HG02840 (cell line): ENCODE data around the gene IRF9.

Source experiments
- ATAC-seq: cut with Tn5 transposase; IDR thresholded peaks from one replicate; pipeline ENCODE4 v1.9.1; 2021; ENCODE audit warnings: mild to moderate bottlenecking, moderate library complexity, moderate number of reproducible peaks; ENCODE audit not compliant: unreplicated experiment, low FRiP score

IRF9 gene

DNA sequence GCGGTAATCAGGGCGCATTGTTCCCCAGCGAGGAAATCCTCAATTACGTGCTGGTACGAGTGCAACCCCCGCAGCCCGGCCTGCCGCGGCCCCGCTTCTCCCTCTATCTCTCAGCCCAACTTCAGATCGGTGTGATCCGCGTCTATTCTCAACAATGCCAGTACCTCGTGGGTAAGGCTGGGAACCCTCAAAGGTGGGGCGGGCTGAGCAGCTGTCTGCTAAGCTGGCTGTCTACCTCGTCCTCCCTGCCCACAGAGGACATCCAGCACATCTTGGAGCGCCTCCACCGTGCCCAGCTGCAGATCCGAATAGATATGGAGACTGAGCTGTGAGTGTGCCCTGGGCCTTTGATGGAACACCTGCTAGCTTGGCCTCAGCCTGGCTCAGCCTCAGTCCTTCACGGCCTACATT, 11.8 kb downstream of the IRF9 start:
- no peak for ATAC-seq

DNA sequence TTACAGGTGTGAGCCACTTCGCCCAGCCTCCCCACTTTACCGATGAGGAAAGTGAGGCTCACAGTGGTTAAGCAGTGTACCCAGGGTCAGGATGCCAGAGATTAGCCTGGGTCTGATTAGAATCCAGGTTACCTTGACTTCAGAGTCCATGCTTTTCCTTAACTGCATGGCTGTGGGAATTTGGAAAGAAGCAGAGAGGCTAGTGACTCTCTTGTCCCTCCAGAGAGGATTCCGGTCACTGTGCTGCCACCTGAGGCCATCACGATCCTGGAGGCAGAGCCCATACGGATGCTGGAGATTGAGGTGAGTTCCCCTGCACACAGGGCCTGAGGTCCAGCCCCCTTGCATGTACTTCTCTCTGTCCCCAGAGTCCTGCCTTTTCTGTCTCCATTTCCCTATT, 15.5 kb downstream of the IRF9 start:
- no peak for ATAC-seq

DNA sequence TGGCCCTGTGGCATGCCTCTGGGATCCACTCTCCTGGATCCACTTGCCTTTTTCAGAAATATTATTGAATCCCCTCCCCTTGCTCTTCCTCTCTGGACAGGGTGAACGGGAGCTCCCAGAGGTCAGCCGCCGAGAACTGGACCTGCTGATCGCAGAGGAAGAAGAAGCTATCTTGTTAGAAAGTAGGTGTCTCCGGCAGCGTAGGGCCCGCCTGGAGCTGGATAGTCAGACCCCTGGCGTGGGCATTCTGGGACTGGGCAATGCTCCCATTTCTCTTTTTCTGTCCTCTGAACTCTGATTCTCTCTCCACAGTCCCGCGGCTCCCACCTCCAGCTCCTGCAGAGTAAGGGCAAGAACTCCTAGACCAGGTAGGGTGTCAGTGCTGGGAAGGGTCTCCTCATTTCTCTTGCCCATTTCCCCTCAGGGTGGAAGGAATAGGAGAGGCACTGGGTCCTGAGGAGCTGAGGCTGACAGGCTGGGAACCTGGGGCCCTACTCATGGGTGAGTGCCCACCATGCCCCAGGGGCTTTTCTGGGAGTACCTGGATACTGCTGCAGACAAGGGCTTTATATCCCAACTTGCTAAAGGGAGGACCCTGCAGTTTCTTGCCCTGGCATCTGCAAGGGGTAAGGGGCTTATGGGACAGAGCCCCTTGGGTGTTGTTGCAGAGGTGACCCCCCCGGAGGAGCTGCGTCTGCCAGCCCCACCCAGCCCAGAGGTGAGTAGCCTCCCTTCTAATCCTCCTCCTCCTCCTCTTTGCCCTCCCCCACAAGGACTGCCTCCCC, 16.2 kb downstream of the IRF9 start:
- no peak for ATAC-seq

DNA sequence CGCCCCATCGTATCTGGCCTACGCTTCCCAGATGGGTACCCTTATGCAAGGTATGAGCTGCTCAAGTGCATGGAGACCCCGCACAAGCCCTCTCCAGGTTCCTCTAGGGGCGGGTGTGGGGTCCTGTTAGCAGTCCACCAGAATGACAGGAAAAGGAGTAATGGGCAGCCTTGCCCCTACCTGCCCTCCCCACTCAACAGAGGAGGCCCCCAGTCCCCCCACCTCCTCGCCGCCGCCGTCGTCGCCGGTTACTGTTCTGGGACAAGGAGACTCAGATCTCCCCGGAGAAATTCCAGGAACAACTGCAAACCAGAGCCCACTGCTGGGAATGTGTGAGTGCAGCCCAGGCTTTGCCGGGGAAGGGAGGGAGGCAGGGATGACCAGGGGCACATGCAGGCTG, 16.8 kb downstream of the IRF9 start:
- ATAC-seq, result no peak

DNA sequence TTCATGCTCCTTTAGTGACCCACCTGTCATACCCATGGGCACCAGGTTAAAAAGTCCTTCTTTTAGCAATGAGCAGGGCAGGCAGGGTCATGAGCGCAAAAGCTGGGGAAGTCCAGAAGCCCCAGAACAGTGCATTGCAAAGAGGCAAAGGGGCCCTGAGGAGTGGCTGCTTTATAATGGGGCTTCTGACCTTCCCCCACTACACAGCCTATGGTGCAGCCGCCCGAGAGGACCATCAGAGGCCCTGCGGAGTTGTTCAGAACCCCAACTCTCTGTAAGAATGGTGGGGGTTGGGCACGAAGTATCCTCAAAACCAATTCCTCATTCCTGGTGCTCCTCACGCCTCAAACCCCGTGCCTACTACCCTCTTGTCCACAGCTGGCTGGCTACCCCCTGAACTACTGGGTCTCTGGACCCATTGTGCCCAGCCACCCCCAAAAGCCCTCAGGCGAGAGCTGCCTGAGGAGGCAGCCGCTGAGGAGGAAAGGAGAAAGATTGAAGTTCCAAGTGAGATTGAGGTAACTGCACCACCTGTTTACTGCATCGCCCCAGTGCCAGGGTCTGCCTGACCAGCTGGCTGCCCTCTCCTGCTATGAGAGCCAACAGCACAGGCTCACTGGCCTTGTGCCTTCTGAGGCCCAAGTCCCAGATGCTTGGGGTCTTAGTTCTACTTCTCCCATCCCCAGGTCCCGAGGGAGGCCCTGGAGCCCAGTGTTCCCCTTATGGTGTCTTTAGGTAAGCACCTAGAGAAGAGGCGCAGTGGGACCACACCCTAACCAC, 17.5 kb downstream of the IRF9 start:
- ATAC-seq, result no peak

DNA sequence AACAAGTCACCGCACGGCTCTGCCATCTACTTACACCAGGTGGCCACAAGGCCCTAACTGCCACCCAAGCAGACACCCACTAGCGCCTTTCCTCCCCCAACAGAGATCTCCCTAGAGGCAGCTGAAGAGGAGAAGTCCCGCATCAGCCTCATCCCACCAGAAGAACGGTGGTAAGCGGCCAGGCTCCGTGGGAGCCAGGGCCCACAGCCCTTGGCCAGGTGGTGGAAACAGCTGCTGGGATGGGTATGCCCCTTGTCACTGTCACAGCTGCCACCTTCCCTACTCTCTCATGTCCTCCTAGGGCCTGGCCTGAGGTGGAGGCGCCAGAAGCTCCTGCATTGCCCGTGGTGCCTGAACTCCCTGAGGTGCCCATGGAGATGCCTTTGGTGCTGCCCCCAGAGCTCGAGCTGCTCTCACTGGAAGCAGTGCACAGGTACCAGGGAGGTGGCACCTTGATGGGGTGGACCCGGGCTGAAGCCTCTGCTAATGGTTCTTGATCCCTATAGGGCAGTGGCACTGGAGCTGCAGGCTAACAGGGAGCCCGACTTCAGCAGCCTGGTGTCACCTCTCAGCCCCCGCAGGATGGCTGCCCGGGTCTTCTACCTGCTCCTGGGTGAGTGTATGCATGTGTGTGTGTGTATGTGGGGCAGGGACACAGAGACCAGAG, 18.4 kb downstream of the IRF9 start:
- ATAC-seq, result no peak

DNA sequence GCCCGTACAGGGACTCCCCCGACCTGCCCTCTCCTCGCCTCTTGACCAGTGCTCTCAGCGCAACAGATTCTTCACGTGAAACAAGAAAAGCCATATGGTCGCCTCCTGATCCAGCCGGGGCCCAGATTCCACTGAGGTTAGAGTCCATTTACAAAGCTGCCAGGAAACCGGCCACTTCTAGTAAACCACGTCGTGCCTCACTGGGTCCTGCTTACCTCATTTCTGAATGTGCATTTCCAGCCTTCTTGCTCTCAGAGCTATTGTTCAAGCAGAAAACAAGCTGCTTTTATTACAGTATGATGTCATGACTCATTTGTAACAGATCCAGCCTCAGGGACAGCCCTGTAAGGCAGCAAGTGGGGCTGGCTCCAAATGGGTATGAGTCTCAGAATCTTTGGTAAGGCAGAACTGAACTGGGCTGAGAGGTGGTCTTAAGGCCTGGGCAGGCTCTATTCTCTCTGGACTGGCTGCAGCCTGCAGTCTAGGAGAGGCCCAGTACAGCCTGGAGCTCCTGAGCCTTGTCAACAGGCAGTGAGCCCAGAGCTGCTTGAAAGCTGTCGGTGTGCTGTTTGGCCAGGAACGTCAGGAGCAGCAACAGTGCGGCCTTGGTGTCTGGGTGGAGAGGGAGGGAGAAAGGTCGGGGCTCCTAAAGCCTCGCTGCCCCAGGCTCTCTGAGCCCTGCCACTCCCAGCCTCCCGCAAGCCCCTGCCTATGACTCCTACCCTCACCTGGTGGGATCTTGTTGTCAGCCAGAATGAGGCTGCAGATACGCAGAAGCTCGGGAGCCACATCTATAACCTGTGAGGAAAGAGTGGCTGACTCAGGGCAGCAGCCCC, 19.1 kb downstream of the IRF9 start:
- no peak for ATAC-seq

DNA sequence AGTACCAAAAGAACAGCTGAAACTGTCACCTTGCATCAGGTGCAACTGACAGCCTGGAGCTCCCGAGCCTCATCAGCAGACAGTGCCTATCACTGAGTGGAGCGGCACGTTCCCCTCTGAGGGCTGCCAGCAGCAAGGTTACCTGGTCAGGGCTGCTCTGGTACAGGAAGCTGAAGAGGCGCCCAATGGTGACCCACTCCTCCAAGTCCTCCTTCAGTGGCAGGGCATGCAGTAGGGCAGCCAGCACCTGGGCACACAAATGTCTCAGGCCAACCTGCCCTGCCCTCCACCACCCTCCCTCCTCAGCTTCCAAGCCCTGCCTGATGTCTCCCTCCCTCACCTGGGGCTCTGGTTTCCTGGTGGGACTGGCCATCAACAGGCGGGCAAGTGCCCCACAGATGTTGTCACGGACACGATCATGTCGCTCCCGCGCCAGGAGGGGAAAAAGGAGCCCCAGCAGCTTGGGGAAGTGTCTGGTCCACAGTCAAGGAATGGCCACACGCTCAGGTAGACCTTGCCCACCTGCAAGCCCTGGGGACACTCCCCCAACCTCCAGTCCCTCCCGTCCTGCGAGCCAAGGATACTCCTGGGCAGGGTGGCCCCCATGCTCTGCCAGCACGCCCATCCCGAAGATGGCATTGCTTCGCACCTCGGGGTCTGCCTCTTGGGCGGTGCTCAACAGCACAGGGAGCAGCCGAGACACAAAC, 20.5 kb downstream of the IRF9 start:
- no peak for ATAC-seq

DNA sequence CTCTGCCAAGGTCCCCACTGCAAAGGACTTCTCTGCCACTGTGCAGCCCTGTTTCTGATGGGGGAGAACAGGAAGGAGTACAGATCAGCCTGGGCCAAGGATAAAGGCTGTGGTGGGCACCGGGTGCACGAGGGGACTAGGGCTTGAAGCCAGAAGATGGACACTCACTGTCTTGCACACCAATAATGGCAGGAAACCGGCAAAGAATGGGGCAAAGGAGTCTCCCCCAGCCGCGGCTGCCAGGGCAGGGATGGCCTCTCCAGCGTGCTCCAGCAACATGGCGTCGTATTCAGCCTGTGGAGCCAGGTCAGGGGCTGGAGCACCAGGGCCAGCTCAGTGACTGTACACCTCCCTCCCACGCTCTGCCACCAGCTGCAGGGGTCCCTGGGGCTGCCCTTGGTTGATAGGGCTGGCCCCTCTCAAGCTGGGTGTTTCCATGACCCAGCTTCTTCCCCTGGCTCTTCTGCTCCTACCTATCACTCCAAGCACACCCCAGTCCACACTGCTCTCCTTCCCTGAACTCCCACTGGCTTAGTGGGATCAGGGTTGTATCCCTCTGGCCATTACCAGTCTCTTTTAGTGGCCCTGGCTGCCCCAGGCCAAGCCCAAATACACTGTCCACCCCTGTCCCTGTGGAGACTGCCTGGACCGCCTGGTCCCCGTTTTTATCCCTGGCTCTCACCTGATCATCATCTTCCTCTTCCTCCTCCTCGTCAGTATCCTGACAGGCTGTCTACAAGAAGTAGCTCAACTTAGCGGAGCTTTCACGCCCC, 21.2 kb downstream of the IRF9 start:
- no peak for ATAC-seq

DNA sequence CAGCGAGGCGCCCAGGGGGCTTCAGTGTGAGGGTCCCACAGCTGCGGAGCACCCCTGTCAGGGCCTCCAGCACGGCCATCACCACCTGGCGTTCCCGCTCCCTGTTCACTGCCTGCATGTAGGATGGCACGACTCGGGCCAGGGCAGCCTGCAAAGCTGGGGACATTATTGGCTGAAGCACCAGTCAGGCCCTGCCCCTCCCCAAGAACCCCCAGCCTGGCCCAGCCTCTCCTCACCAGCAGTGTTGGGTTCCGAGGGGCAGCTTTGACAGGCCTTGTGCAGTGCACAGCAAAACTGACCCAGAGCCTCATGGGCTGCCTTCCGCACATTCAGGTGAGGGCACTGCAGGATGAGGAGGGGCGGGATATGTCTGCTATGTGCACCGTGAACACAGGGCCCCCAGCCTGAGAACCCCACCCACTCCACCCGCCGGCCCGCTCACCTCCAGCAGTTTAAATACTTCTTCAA, 22.0 kb downstream of the IRF9 start:
- ATAC-seq, result no peak

DNA sequence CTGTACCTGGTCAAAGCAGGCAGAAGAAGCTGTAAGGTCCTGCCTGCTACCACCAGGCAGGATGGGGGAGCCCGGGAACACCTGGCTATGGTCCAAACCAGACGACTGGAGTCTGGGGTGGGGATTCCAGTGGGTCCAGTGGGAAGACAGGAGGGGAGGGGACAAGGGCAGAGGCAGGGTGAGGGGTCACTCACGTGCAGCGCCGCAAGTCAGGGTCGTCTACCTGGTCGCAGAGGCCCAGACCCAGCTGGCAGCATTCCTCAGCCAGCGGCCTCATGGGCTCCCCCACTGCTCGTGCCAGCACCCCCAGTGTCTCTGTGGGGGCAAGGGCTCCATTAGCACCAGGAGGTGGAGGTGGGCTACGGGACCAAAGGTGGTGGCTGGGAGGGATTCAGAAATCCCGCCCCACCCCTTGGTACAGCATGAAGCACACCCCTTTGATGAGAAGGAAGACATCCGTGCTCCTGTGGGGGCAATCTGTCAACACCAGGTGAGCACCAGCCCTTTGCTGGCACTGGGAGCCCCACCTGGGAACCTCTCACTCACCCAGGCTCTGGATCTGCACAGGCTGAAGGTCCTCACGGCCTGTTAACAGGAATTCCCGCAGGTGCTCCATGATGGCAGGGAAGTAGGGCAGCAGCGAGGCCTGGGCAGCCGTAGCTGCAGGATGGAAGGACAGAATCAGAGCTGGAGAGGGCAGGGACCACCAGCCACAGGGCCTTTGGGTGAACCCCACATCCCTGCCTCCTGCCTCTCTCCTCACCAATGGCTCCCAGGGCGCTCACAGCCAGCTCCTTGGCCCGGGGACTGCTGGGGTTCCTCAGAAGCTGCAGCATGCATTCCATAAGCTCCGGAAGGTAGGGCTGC, 23.3 kb downstream of the IRF9 start:
- ATAC-seq, result no peak

DNA sequence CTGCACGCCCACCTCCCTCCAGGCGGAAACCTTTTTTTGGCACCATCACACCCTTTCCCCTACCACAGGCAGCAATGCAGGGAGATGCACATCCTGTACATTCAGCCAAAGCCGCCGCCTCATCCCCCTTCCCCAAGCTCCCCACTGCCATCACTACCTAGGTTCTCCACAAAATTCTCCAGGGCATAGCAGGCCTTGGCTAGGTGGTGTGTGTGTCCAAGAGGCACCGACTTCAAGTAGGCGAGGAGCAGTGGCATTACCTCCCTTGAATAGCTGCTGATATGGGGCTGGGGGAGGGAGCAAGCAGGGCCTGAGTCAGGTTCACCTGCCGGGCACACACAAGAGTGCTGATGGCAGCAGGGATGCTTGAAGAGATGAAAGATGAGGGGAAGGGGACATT, 24.0 kb downstream of the IRF9 start:
- ATAC-seq, result no peak

DNA sequence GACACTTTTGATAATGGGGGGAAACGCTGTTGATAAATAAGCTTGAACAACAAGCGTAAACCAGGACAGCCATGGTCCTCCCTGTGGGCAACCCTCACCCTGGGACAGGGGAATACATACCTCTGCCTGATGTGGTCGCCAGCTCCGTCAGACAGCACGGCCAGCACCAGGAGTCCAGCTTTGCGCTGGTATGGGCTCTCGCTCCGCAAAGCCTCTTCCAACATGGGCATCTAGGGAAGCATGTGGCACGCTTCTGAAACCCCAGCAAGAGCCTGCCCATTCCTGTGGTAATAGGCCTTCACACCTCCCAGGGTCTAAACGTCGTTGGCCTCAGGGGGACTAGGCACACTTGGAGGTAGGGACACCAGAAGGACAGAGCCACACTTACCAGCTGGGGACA, 24.7 kb downstream of the IRF9 start:
- ATAC-seq, result no peak

DNA sequence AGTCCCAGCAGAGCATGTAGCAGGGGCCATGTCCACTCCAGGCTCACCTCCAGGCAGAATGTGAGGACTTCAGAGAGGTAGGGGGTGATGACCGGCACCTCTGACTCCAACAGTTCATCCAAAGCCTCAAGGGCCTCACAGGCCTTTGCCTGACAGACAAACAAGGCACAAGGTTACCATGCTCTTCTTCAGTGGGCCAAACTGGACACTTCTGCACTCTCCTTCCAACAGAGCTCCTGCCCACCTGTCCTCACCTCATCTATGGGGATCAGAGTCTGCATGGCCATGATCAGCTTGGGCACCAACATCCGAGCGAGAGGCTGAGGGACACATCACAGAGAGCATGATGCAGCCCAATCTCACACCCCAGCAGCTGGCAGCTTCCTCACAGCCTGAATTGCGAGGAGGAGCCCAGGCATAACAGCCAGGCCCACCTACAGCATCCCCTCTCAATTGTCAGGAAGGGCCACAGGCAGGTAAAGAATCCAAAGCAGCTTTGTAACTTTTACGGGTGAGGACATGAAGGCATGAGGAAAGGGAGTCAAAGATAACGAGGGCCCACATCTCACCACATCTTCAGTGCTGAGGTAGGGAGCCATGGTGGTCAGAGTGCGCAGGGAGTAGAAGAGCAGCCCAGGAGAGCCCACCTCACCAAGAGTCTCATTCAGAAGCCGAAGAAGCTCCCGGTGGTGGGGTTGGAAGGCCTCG, 25.9 kb downstream of the IRF9 start:
- ATAC-seq, result no peak

DNA sequence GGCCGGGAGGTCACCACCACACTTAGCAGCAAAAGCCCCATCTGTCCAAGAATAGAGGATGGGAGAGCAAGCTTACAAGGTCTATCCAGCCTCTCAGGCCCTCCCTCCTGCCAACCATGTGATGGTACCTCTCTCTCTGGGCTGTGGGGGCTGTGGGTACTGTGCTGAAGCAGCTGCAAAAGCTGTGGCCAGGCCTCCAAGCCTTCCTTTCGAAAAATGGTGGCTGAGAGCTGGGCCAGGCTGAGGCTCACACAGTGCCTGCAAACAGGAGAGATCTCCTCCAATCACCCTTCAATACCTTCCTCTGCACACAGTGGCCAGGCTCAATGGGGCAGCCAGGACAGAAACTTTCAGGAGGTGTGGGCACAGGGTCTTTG, 26.5 kb downstream of the IRF9 start:
- ATAC-seq, result no peak

DNA sequence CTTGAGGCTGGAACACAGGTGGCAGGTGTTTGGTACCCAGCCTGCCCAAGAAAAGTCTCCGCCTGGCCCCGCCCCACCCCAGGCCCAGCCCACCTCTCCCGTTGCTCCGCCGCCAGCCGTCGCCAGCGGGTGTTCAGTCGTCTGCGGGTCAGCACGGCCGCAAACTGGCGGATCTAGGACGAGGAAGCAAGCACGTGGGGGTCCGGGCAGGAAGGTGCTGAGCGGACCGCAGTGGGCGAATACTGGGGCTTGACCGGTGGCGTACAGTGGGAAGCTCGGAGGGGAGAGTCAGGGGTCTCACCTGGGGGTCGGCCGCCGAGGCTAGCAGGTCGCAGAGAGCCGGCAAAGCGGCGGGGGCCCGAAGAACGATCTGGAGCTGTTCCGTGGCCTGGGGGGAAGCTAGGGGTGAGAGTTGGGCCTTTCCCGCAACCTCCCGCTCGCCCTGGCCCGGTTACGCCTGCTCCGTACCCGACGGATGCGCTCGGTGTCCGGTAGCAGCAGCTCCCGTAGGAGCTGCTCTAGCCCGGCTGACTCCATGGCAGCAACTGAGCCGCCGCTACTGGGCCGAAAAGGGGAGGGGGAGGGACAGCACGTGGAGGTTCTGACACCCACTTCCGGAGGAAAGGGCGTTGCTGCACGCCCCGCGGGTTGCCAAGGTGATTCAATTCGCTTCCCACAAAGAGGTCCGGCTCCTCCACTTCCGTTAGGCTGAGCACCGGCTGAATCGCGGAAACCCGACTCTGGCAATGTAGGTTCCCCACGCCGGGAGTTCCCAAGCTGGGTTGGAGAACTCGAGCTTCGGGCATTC, 27.4 kb downstream of the IRF9 start, which contains the start of gene IPO4:
Gene IPO4, minus strand, starts transcription at position 566 of the 808 bp plus-strand sequence. Its CDS starts 29 bp downstream, at position 537.
- peak; percentile 77 for ATAC-seq

DNA sequence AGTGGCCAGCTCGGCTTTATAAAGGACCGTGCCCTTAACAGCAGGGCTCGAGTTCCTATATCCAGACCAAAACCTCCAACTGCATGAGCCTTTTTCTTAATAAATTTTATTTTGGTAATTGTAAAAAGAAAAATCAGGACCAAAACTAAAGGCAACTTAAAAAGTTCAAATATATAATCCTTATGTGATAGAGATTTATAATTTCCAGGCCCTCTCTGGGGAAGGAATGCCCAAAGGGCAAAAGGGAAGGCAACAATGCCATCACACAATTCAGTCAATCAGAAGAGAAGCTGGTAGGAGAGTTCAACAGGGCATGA, 28.0 kb downstream of the IRF9 start:
- ATAC-seq, result no peak
